Psoas muscle (tissue), 8 donors: Measurements from ENCODE around the gene MRPL54. TPM values are rescaled to one million over a fixed set of nuclear protein-coding genes. Genes with fewer than 3 reads are reported as not detected.

Experiments
- ATAC-seq, 4 donors: fragments of 200-7000 bp; cut with Tn5 transposase; one replicate each; pipeline ENCODE4 v1.9.1; 2020; ENCODE audit warnings: moderate library complexity in 3 of 4, mild to moderate bottlenecking in 2 of 4
- DNase-seq, 2 donors: peaks; one replicate each; pipeline ENCODE4 v3.0.0-alpha.2; 2020
- H3K27ac ChIP-seq: fragments of 200-600 bp; one replicate; pipeline ENCODE4 v1.8.0; 2022
- H3K27me3 ChIP-seq, 3 donors: fragments of 200-600 bp in 1 of 3; one replicate each; pipeline versions ENCODE4 v1.6.1 to v1.8.0; 2013 to 2022; ENCODE audit warnings: low read length in 2 of 3, mild to moderate bottlenecking in 2 of 3, moderate library complexity in 1 of 3; ENCODE audit not compliant: insufficient read depth in 3 of 3
- H3K36me3 ChIP-seq, 2 donors: fragments of 200-600 bp in 1 of 2; one replicate each; pipeline versions ENCODE4 v1.6.1 to v1.8.0; 2013 to 2022; ENCODE audit warnings: low read depth in 1 of 2, mild to moderate bottlenecking in 1 of 2, moderate library complexity in 1 of 2; ENCODE audit not compliant: insufficient read depth in 1 of 2
- H3K4me1 ChIP-seq: fragments of 200-600 bp; one replicate; pipeline ENCODE4 v1.8.0; 2022
- H3K4me3 ChIP-seq: fragments of 200-600 bp; one replicate; pipeline ENCODE4 v1.8.0; 2022; ENCODE audit warnings: mild to moderate bottlenecking
- H3K9me3 ChIP-seq: fragments of 200-600 bp; one replicate; pipeline ENCODE4 v1.8.0; 2022
- CTCF ChIP-seq: fragments of 200-600 bp; IDR thresholded peaks from one replicate; pipeline ENCODE4 v1.8.0; 2022; ENCODE audit warnings: antibody characterized with exemption
- WGBS, 3 donors: extraction: QIAGEN DNeasy Blood & Tissue Kit; methylation state at CpG; one replicate each; pipeline versions ENCODE4 v1.1.6 to v1.1.7; 2013; 5-methylcytosine and 5-hydroxymethylcytosine counted together
- intact Hi-C, 2 donors: fragments of 100-400 bp; cut with DNase I; formaldehyde crosslinking; loops; one replicate each; pipeline versions ENCODE4 v1.11.0 to v1.14.2; 2022
- polyA plus RNA-seq, 3 donors: library from polyadenylated mRNA; stranded (reverse); fragments of 200-250 nt; gene quantifications; one replicate each; pipeline ENCODE4 v1.2.3, GENCODE V29; 2013
- total RNA-seq, 4 donors: library from RNA; stranded (reverse); fragmentation: NEBNext Ultra II Directional in 2 of 4; extraction: Animal tissue kit (Norgen Biotek cat#: 25700) in 2 of 4; gene quantifications; one replicate each; pipeline versions ENCODE4 v1.2.1 to v1.2.4, GENCODE V29; 2021 to 2023
- donor health status: healthy with polysubstance abuse.
- donor health status: DM: no; HTN: no; CAD: no; lungs with moderate emphysema.
- donor health status: Bipolar disorder and iron deficiency.
- donor health status: healthy.
- donor health status: DM: yes; HTN: yes; CAD: no.
- donor health status: DM: no; HTN: no; CAD: no.
- donor health status: DM: no; HTN: no; CAD: no.
- donor health status: DM: yes; HTN: yes; CAD: no.

The MRPL54 gene
- total and polyA plus RNA-seq, 7 donors, result 35.2 to 81.3 (median 51.6) TPM

GRCh38 chr19:3746371-3747056 is 16.0 kb upstream of the MRPL54 start:
- H3K36me3 ChIP-seq, result peaks cover 3 to 25% of the 10 kb centered on the region in 2 donors
- no peak for ATAC-seq

GRCh38 chr19:3748965-3749364 is 13.5 kb upstream of the MRPL54 start:
- no peak for TF ChIP-seq CTCF
- ATAC-seq (peak in 3 of 4 donors; percentile 30 to 71 (median 39)), DNase-seq (no peak)
- Histone ChIP-seq H3K4me3 (no peak overlapping the region), H3K9me3 (no peaks in the 10 kb centered on the region), H3K27me3 (peaks cover 0 to 7% (median 0%) of the 10 kb centered on the region in 3 donors), H3K27ac (no peak overlapping the region), H3K4me1 (no peaks in the 10 kb centered on the region), H3K36me3 (peaks cover 3 to 49% of the 10 kb centered on the region in 2 donors)
- intact Hi-C loops, result no loop called here
- 57 to 71% (median 58%) methylated on average over 8 of the region's 8 CpGs for WGBS, 3 donors

More at GRCh38 chr19:3746371-3747056, 16.0 kb upstream of the MRPL54 start:
- no peaks in the 10 kb centered on the region for H3K9me3 ChIP-seq
- no peaks in the 10 kb centered on the region for H3K4me1 ChIP-seq
- intact Hi-C loops, result no loop called here
- no peak overlapping the region for H3K4me3 ChIP-seq
- peaks cover 0 to 7% (median 0%) of the 10 kb centered on the region in 3 donors for H3K27me3 ChIP-seq
- TF ChIP-seq CTCF, result no peak
- WGBS, 3 donors, result 57 to 63% (median 62%) methylated on average over 31 of the region's 31 CpGs
- no peak overlapping the region for H3K27ac ChIP-seq
- DNase-seq, result no peak

- no peaks in the 10 kb centered on the region for H3K4me1 ChIP-seq
- no peak overlapping the region for H3K4me3 ChIP-seq
- no peak overlapping the region for H3K27ac ChIP-seq
- peaks cover 0 to 7% (median 0%) of the 10 kb centered on the region in 3 donors for H3K27me3 ChIP-seq
- H3K9me3 ChIP-seq, result no peaks in the 10 kb centered on the region
- peaks cover 5 to 61% of the 10 kb centered on the region in 2 donors for H3K36me3 ChIP-seq
- no peak for ATAC-seq
- WGBS, 3 donors, result 97 to 100% (median 99%) methylated on average over 2 of the region's 2 CpGs
- no peak for TF ChIP-seq CTCF
- intact Hi-C loops, result no loop called here
- DNase-seq, result no peak
These were observed 12.3 kb upstream of the MRPL54 start for GRCh38 chr19:3750211-3750610.

- peaks cover 5 to 61% of the 10 kb centered on the region in 2 donors for H3K36me3 ChIP-seq
- no peaks in the 10 kb centered on the region for H3K4me1 ChIP-seq
- no peaks in the 10 kb centered on the region for H3K9me3 ChIP-seq
- peaks cover 0 to 7% (median 0%) of the 10 kb centered on the region in 3 donors for H3K27me3 ChIP-seq
- DNase-seq (no peak), ATAC-seq (no peak)
- no peak overlapping the region for H3K27ac ChIP-seq
- H3K4me3 ChIP-seq, result no peak overlapping the region
- no peak for TF ChIP-seq CTCF
- WGBS, 3 donors, result 88 to 96% (median 92%) methylated on average over 29 to 30 of the region's 30 CpGs
- intact Hi-C loops, result no loop called here
These were observed 11.2 kb upstream of the MRPL54 start for GRCh38 chr19:3751236-3751635.
